RWPE2 (cell line): ENCODE results near the gene IFITM5.

Experiments
- ATAC-seq: fragments of 200-7000 bp; cut with Tn5 transposase; 3 replicates; pipeline ENCODE4 v1.9.1; 2021; ENCODE audit warnings: low read depth
- DNase-seq: peaks from one replicate; pipeline ENCODE4 v3.0.0-alpha.2; 2020; ENCODE audit warnings: low spot score
- H3K27ac ChIP-seq: fragments of 450-650 bp; 2 replicates; pipeline ENCODE4 v1.5.1; 2017; ENCODE audit warnings: mild to moderate bottlenecking; ENCODE audit not compliant: poor library complexity, severe bottlenecking
- H3K27me3 ChIP-seq: fragments of 250-450 bp; sonication (Bioruptor Pico); 2 replicates; pipeline ENCODE4 v1.5.1; 2021; ENCODE audit warnings: mild to moderate bottlenecking, moderate library complexity; ENCODE audit not compliant: insufficient read depth, poor library complexity, severe bottlenecking
- H3K36me3 ChIP-seq: fragments of 250-450 bp; sonication (Bioruptor Pico); 2 replicates; pipeline ENCODE4 v1.5.1; 2020; ENCODE audit warnings: low read depth, mild to moderate bottlenecking, moderate library complexity
- H3K4me1 ChIP-seq: fragments of 250-450 bp; sonication (Bioruptor Pico); 2 replicates; pipeline ENCODE4 v1.5.1; 2021; ENCODE audit warnings: mild to moderate bottlenecking, moderate library complexity; ENCODE audit not compliant: insufficient read depth, poor library complexity, severe bottlenecking
- H3K4me3 ChIP-seq: fragments of 250-450 bp; sonication (Bioruptor Pico); 2 replicates; pipeline ENCODE4 v1.5.1; 2021; ENCODE audit warnings: mild to moderate bottlenecking, moderate library complexity; ENCODE audit not compliant: severe bottlenecking
- H3K9me3 ChIP-seq: fragments of 250-450 bp; sonication (Bioruptor Pico); 2 replicates; pipeline ENCODE4 v1.5.1; 2021; ENCODE audit warnings: mild to moderate bottlenecking, moderate library complexity; ENCODE audit not compliant: severe bottlenecking
- CTCF ChIP-seq: fragments of 450-650 bp; IDR thresholded peaks from one replicate; pipeline ENCODE4 v1.5.1; 2017; ENCODE audit warnings: mild to moderate bottlenecking, moderate library complexity; ENCODE audit not compliant: poor library complexity, severe bottlenecking

The IFITM5 gene

GRCh38 chr11:281486-282161 lies 17.7 kb downstream of the IFITM5 start:
- DNase-seq = no peak
- TF ChIP-seq CTCF = no peak
- peaks cover 2% of the 10 kb centered on the region for H3K9me3 ChIP-seq
- no peak overlapping the region for H3K4me3 ChIP-seq
- ATAC-seq = no peak
- H3K36me3 ChIP-seq = no peaks in the 10 kb centered on the region
- H3K27me3 ChIP-seq = peaks cover 56% of the 10 kb centered on the region
- no peaks in the 10 kb centered on the region for H3K4me1 ChIP-seq
- no peak overlapping the region for H3K27ac ChIP-seq

- Histone ChIP-seq H3K27ac (no peak overlapping the region), H3K4me3 (no peak overlapping the region), H3K9me3 (peaks cover 9% of the 10 kb centered on the region), H3K27me3 (peaks cover 62% of the 10 kb centered on the region), H3K4me1 (no peaks in the 10 kb centered on the region), H3K36me3 (no peaks in the 10 kb centered on the region)
- ATAC-seq (peak; percentile 14; the same call in 1 of the 3 replicates), DNase-seq (peak; percentile 57)
- TF ChIP-seq CTCF = no peak
Observed at GRCh38 chr11:280706-281485, 18.4 kb downstream of the IFITM5 start.

- TF ChIP-seq CTCF = no peak
- no peak overlapping the region for H3K27ac ChIP-seq
- H3K4me3 ChIP-seq = no peak overlapping the region
- H3K36me3 ChIP-seq = no peaks in the 10 kb centered on the region
- H3K27me3 ChIP-seq = peaks cover 66% of the 10 kb centered on the region
- ATAC-seq = peak; percentile 30; the same call in 1 of the 3 replicates
- no peaks in the 10 kb centered on the region for H3K4me1 ChIP-seq
- peaks cover 9% of the 10 kb centered on the region for H3K9me3 ChIP-seq
- DNase-seq = no peak
Observed at GRCh38 chr11:279966-280705, 19.2 kb downstream of the IFITM5 start.

GRCh38 chr11:279040-279965 lies 20.0 kb downstream of the IFITM5 start:
- Histone ChIP-seq H3K36me3 (no peaks in the 10 kb centered on the region), H3K9me3 (peaks cover 9% of the 10 kb centered on the region), H3K4me1 (no peaks in the 10 kb centered on the region), H3K27ac (no peak overlapping the region), H3K4me3 (no peak overlapping the region), H3K27me3 (peaks cover 67% of the 10 kb centered on the region)
- ATAC-seq = no peak
- no peak for TF ChIP-seq CTCF
- DNase-seq = no peak
